K562 (cell line): ENCODE data around the gene PTGES3. TPM values are rescaled to one million over a fixed set of nuclear protein-coding genes. Genes with fewer than 3 reads are reported as not detected.

Experiments
- BACH1 ChIP-seq: fragments of 200-800 bp; sonication (Bioruptor generic); IDR thresholded peaks from 2 replicates; pipeline ENCODE4 v1.6.1; 2016; ENCODE audit warnings: missing genetic modification characterization, missing compliant biosample characterization
- CEBPZ ChIP-seq: fragments of 150-350 bp; IDR thresholded peaks from 2 replicates; pipeline ENCODE4 v1.6.1; 2014; ENCODE audit warnings: low read depth, mild to moderate bottlenecking, low read length, borderline replicate concordance
- E4F1 ChIP-seq: fragments of 250-450 bp; sonication (Bioruptor Pico); IDR thresholded peaks from 2 replicates; pipeline ENCODE4 v1.5.0; 2021; ENCODE audit warnings: mild to moderate bottlenecking, borderline replicate concordance
- ELF2 ChIP-seq: fragments of 250-450 bp; sonication (Bioruptor Pico); IDR thresholded peaks from 2 replicates; pipeline ENCODE4 v1.5.0; 2021; ENCODE audit warnings: mild to moderate bottlenecking
- GATA2 ChIP-seq: sonication (generic); formaldehyde crosslinking; IDR thresholded peaks from 2 replicates; pipeline ENCODE4 v1.4.0; 2020; ENCODE audit warnings: mild to moderate bottlenecking, missing genetic modification reagents
- KLF1 ChIP-seq: fragments of 450-650 bp; IDR thresholded peaks from 2 replicates; pipeline ENCODE4 v1.6.1; 2016; ENCODE audit warnings: missing genetic modification characterization, missing compliant biosample characterization
- LARP7 ChIP-seq: fragments of 450-650 bp; IDR thresholded peaks from 2 replicates; pipeline ENCODE4 v1.6.1; 2016
- MAFG ChIP-seq: fragments of 450-650 bp; conservative IDR thresholded peaks from 2 replicates; pipeline ENCODE4 v1.6.1; 2016; ENCODE audit warnings: missing genetic modification characterization, missing compliant biosample characterization
- MCM5 ChIP-seq: fragments of 450-650 bp; IDR thresholded peaks from 2 replicates; pipeline ENCODE4 v1.6.1; 2016; ENCODE audit warnings: low read depth
- MTA2 ChIP-seq: fragments of 450-650 bp; IDR thresholded peaks from 2 replicates; pipeline ENCODE4 v1.6.1; 2016; ENCODE audit warnings: low read depth
- NCOA1 ChIP-seq: fragments of 450-650 bp; IDR thresholded peaks from 2 replicates; pipeline ENCODE4 v1.6.1; 2016; ENCODE audit warnings: low read depth
- NFATC3 ChIP-seq: fragments of 450-650 bp; IDR thresholded peaks from 2 replicates; pipeline ENCODE4 v1.6.1; 2017; ENCODE audit warnings: mild to moderate bottlenecking
- NFRKB ChIP-seq: fragments of 450-650 bp; IDR thresholded peaks from 2 replicates; pipeline ENCODE4 v1.6.1; 2016; ENCODE audit warnings: low read depth
- PHF20 ChIP-seq: fragments of 450-650 bp; IDR thresholded peaks from 2 replicates; pipeline ENCODE4 v1.6.1; 2018; ENCODE audit not compliant: partially characterized antibody
- PREB ChIP-seq: sonication (generic); formaldehyde crosslinking; IDR thresholded peaks from 2 replicates; pipeline ENCODE4 v1.8.1; 2023; ENCODE audit warnings: mild to moderate bottlenecking, missing genetic modification reagents
- SIN3B ChIP-seq: fragments of 450-650 bp; IDR thresholded peaks from 2 replicates; pipeline ENCODE4 v1.6.1; 2017; ENCODE audit warnings: low read depth, mild to moderate bottlenecking, moderate library complexity
- SUPT5H ChIP-seq: fragments of 450-650 bp; IDR thresholded peaks from 2 replicates; pipeline ENCODE4 v1.6.1; 2016
- ZBTB5 ChIP-seq: fragments of 450-650 bp; IDR thresholded peaks from 2 replicates; pipeline ENCODE4 v1.6.1; 2017; ENCODE audit warnings: antibody characterized with exemption
- ZKSCAN3 ChIP-seq: fragments of 250-450 bp; sonication (Bioruptor Pico); IDR thresholded peaks from 2 replicates; pipeline ENCODE4 v1.4.0; 2020
- ZNF561 ChIP-seq: fragments of 450-650 bp; formaldehyde crosslinking; conservative IDR thresholded peaks from 2 replicates; pipeline ENCODE4 v1.4.0; 2020; ENCODE audit warnings: mild to moderate bottlenecking, moderate library complexity
- ZNF785 ChIP-seq: fragments of 250-450 bp; sonication (Bioruptor Pico); IDR thresholded peaks from 2 replicates; pipeline ENCODE4 v1.4.0; 2020; ENCODE audit warnings: mild to moderate bottlenecking
- ZNF79 ChIP-seq: fragments of 250-450 bp; sonication (Bioruptor Pico); IDR thresholded peaks from 2 replicates; pipeline ENCODE4 v1.4.0; 2020; ENCODE audit warnings: low read depth, mild to moderate bottlenecking, moderate library complexity
- polyA plus RNA-seq, 8 experiments: library from polyadenylated mRNA; depleted of rRNA in 4 of 8; stranded (reverse) in 5 of 8; unstranded in 3 of 8; fragments of >200 nt; fragmentation: Nextera tagmentation in 2 of 8; fragmentation: Illumina TruSeq in 1 of 8; extraction: Ambion mirVana in 2 of 8; extraction: Trizol in 1 of 8; gene quantifications; 2 replicates each; pipeline versions ENCODE4 v1.2.1 to v1.2.3, GENCODE V29; 2011 to 2014; ENCODE audit warnings: inconsistent platforms in 1 of 8, missing spikeins in 1 of 8
- total RNA-seq, 7 experiments: library from RNA; depleted of rRNA in 6 of 7; stranded (reverse); fragments of >200 nt in 6 of 7; fragmentation: Illumina TruSeq in 2 of 7; extraction: Trizol in 2 of 7; gene quantifications; 2 replicates each; pipeline versions ENCODE4 v1.2.1 to v1.2.3, GENCODE V29; 2011 to 2021; ENCODE audit warnings: low replicate concordance in 1 of 7

PTGES3 gene
- total and polyA plus RNA-seq, 9 of the 15 experiments (the other 6 are each of a cell fraction or from before 2014, with no cell fraction given), result 163 to 501 (median 213) TPM

GRCh38 chr12:56628671-56629458 lies 59.2 kb downstream of the PTGES3 start (continued):
- TF ChIP-seq ZBTB5 (no peak), CEBPZ (no peak), SUPT5H (no peak), ZNF79 (no peak), E4F1 (CRISPR knock-in tag) (no peak), MTA2 (no peak), LARP7 (no peak), BACH1 (tag) (no peak), NFRKB (no peak), ZKSCAN3 (CRISPR knock-in tag) (no peak), PREB (CRISPR knock-in tag) (no peak), GATA2 (CRISPR knock-in tag) (peak; percentile 41; the same call in 1 of the 2 replicates), MCM5 (no peak), MAFG (tag) (no peak), KLF1 (tag) (no peak), PHF20 (no peak), ZNF561 (CRISPR knock-in tag) (no peak), SIN3B (no peak), ZNF785 (CRISPR knock-in tag) (no peak), NFATC3 (no peak), NCOA1 (no peak), ELF2 (no peak)
